NCI-H748 (cell line): ENCODE data around the gene CRY2.
"Not testable (repeated sequence)": the region's sequence is repeated elsewhere in the genome, so short reads cannot be mapped to it uniquely, and the experiment has no call there.

Experiments used
- DNase-seq: peaks from one replicate; lab custom pipeline; 2025; ENCODE audit not compliant: unreplicated experiment; lab: John Stamatoyannopoulos, UW

Gene CRY2

GRCh38 chr11:45846974-45847910 lies at the start of gene CRY2:
CRY2 (plus strand) TSS chr11:45847475; CDS start chr11:45847491, 16 bp downstream.
- peak; percentile 97 for DNase-seq

GRCh38 chr11:45798793-45799441 lies 48.4 kb upstream of the CRY2 start:
- DNase-seq: peak; percentile 8

GRCh38 chr11:45799562-45799961 lies 47.7 kb upstream of the CRY2 start:
- no peak for DNase-seq

- no peak for DNase-seq
These were observed 47.0 kb upstream of the CRY2 start for GRCh38 chr11:45800261-45800660.

- DNase-seq: no peak
These were observed 45.5 kb upstream of the CRY2 start for GRCh38 chr11:45801723-45802315.

DNA sequence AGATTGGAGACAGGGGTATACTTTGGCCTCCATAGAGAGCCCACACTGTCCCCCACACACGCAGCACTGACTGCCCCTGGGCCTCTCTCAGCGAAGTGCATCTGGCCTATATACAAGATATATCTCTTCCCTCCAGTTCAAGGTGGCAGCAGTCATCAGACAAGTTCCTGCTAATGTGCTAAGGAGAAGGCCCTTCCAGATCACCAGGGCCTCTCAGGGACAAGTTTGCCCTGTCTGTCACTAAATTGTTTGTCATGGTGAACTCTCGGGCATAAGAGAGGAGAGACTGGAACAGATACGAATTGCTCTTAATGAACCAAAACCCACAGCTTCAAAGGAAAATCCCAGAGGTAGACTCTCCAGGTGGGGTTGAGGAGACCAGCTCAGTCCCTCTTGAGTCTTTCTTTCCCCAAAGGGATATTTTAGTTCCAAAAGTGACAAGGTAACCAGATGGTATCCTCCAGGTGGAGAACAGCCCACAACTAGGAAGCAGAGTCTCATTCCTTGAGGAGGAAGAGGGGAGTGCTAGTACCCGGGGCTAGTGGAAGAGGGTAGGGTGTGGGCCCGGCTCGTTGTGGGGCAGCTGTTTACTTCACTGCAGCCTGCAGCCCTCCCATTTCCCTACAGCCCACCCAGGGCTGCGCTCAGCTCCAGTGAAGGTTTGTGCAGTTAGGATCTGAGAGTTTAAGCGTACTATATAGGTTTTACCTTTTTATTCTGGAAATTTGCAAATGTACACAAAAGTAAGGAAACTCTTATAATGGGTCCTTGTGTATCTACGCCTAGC lies 44.6 kb upstream of the CRY2 start:
- DNase-seq: no peak

DNA sequence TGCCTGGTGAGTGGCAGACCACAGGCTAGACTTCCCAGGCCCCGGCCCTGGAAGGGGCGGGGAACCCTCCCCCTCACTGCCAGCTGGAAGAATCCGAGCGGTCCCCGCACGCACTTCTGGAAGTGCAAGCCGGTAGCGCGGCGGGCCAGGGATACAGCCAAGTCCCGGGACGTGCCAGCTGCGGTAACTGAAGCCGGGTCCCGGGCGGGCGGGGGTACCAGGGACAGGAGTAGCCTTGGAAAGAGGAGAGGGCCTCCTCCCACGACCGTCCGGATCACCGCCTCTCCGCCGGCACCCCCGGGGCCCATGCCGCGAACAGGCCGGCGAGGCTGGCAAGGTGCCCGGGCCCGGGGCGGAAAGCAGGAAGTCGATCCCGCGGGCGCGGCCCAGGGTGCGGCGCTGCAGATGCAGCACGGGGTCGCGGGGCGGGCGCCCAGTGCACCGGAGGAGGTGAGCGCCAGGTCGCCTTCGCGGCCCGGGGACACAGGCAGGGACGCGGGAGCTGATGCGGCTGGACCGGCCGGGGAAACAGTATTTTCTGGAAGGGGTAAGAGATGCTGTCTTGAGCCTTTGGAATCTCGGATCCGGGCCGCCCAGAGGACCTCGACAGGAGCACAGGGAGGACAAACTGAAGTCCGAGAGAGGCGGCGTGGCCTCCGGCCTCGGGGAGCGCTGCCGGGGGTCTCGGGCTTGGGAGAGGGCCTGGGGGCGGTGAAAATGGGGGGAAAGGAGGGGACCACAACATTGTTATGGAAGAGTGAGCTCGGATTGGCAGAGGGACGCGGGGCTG lies 43.1 kb upstream of the CRY2 start:
- DNase-seq: peak; percentile 72

DNA sequence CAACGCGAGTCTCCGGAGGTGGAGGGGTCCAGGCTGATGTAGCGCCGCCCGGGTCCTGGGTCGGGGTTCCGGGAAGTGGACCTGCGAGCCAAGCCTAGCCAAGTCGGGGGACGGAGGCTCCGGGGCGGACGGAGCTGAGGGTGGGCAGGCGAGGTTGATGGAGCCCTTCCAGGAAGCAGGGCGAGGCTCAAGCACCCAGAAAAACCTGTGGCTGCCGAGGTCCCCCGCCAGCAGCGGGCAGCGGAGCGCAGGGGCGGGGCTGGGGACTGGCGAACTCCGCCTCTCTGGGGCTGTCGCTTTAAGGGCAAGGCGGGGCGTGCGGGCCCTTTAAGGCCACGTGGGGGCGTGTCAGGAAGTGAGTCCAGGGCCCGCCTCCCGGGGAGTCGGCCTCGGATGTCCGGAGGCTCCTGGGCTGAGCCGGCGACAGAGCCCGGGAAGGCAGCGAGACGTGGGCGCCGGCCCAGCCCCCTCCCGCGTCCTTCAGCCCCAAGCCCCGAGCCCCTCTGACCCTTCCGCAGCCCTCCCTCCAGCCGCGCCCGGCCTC lies 42.4 kb upstream of the CRY2 start, which contains the start of gene SLC35C1:
TSS of gene SLC35C1 (plus strand) at position 389 of the 544 bp plus-strand sequence. CDS start 653 bp downstream, outside the sequence.
- peak; percentile 97 for DNase-seq

GRCh38 chr11:45805305-45806071 lies 41.8 kb upstream of the CRY2 start:
- DNase-seq: peak; percentile 79

GRCh38 chr11:45806072-45806933 lies 41.0 kb upstream of the CRY2 start:
- DNase-seq: no peak

GRCh38 chr11:45806937-45807791 lies 40.1 kb upstream of the CRY2 start:
- no peak for DNase-seq

DNA sequence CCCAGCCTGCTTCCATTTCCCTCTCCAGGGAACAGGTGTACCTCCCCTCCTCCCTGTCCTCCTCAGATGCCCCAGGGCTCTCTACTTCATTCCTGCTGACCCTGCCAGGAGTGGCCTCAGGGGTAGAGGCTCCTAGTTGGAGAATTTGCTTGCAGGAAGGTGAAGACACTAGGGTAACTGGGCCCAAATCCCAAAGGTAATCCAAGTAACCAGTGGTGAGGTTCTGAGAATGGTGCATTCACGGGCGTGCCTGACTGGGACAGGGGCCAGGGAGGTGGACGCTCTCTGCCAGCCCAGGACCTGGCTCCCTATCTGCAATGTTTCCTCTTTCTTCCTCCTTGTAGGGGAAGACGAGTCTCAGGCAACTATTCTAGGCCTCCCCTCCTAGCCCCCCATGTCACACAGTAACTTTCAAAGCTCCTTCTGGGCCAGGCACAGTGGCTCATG lies 39.5 kb upstream of the CRY2 start:
- DNase-seq: no peak

- not testable (repeated sequence) for DNase-seq
These were observed 38.8 kb upstream of the CRY2 start for GRCh38 chr11:45808427-45808826.

- DNase-seq: no peak
These were observed 37.5 kb upstream of the CRY2 start for GRCh38 chr11:45809456-45810395.

GRCh38 chr11:45810431-45811108 lies 36.7 kb upstream of the CRY2 start:
- no peak for DNase-seq

- no peak for DNase-seq
These were observed 36.2 kb upstream of the CRY2 start for GRCh38 chr11:45811109-45811435.
